GM23338 (cell line): ENCODE data around the gene ECD. TPM values are rescaled to one million over a fixed set of nuclear protein-coding genes. Genes with fewer than 3 reads are reported as not detected.

Experiments used
- ATAC-seq: fragments of 200-7000 bp; cut with Tn5 transposase; 3 replicates; pipeline ENCODE4 v1.9.1; 2020
- DNase-seq: peaks from one replicate; pipeline ENCODE4 v3.0.0-alpha.2; 2015; ENCODE audit warnings: low spot score
- H2AFZ ChIP-seq: fragments of 200-600 bp; sonication (generic); 2 replicates; pipeline ENCODE4 v1.8.0; 2016; ENCODE audit warnings: antibody characterized with exemption, mild to moderate bottlenecking, moderate library complexity
- H3F3A ChIP-seq: fragments of 200-600 bp; sonication (generic); replicated peaks from 2 replicates; pipeline ENCODE4 v1.8.0; 2017; ENCODE audit warnings: antibody characterized with exemption, mixed run types, low read depth
- H3K27ac ChIP-seq: fragments of 200-600 bp; sonication (generic); 2 replicates; pipeline ENCODE4 v1.6.1; 2016; ENCODE audit warnings: low read depth
- H3K27me3 ChIP-seq: fragments of 200-600 bp; sonication (generic); 2 replicates; pipeline ENCODE4 v1.8.0; 2016; ENCODE audit warnings: mild to moderate bottlenecking, mixed run types, moderate library complexity; ENCODE audit not compliant: insufficient read depth
- H3K36me3 ChIP-seq: fragments of 200-600 bp; sonication (generic); 2 replicates; pipeline ENCODE4 v1.8.0; 2016; ENCODE audit warnings: mild to moderate bottlenecking; ENCODE audit not compliant: insufficient read depth
- H3K4me1 ChIP-seq: fragments of 200-600 bp; sonication (generic); 2 replicates; pipeline ENCODE4 v1.8.0; 2016; ENCODE audit warnings: mild to moderate bottlenecking, moderate library complexity; ENCODE audit not compliant: insufficient read depth
- H3K4me2 ChIP-seq: fragments of 200-600 bp; sonication (generic); 2 replicates; pipeline ENCODE4 v1.7.1; 2017; ENCODE audit warnings: mixed run types
- H3K4me3 ChIP-seq: fragments of 200-600 bp; sonication (generic); 2 replicates; pipeline ENCODE4 v1.6.1; 2016; ENCODE audit warnings: mixed run types
- H3K79me2 ChIP-seq: fragments of 200-600 bp; sonication (generic); replicated peaks from 2 replicates; pipeline ENCODE4 v1.8.0; 2017; ENCODE audit warnings: mild to moderate bottlenecking; ENCODE audit not compliant: insufficient read depth
- H3K9me2 ChIP-seq: fragments of 200-600 bp; sonication (generic); 2 replicates; pipeline ENCODE4 v1.8.0; 2017; ENCODE audit not compliant: insufficient read depth
- H4K20me1 ChIP-seq: fragments of 200-600 bp; sonication (generic); replicated peaks from 2 replicates; pipeline ENCODE4 v1.8.0; 2017; ENCODE audit warnings: mild to moderate bottlenecking; ENCODE audit not compliant: insufficient read depth
- H3K27ac Mint-ChIP-seq: 2 replicates; pipeline ENCODE4 v1.8.0; 2020; ENCODE audit warnings: inconsistent platforms, mild to moderate bottlenecking, moderate library complexity, mixed read lengths
- H3K27me3 Mint-ChIP-seq: 3 replicates; pipeline ENCODE4 v1.8.0; 2022; ENCODE audit warnings: low read depth, mild to moderate bottlenecking, moderate library complexity, mixed read lengths, inconsistent platforms; ENCODE audit not compliant: insufficient read depth, poor library complexity
- H3K36me3 Mint-ChIP-seq: 3 replicates; pipeline ENCODE4 v1.8.0; 2021; ENCODE audit warnings: low read depth, mild to moderate bottlenecking, inconsistent platforms, moderate library complexity, mixed read lengths
- H3K4me1 Mint-ChIP-seq: 3 replicates; pipeline ENCODE4 v1.8.0; 2020; ENCODE audit warnings: mild to moderate bottlenecking, inconsistent platforms, mixed read lengths
- H3K4me3 Mint-ChIP-seq: 3 replicates; pipeline ENCODE4 v1.8.0; 2021; ENCODE audit warnings: moderate library complexity, mild to moderate bottlenecking, inconsistent platforms, mixed read lengths
- H3K9me3 Mint-ChIP-seq: 3 replicates; pipeline ENCODE4 v1.8.0; 2020; ENCODE audit warnings: moderate library complexity, mild to moderate bottlenecking, inconsistent platforms, mixed read lengths
- CREB1 ChIP-seq: fragments of 250-450 bp; sonication (Bioruptor Pico); IDR thresholded peaks from 2 replicates; pipeline ENCODE4 v1.5.0; 2020; ENCODE audit warnings: low read depth, mild to moderate bottlenecking, moderate library complexity
- EZH2 ChIP-seq: fragments of 200-600 bp; sonication (generic); IDR thresholded peaks from one replicate; pipeline ENCODE4 v1.8.0; 2017; ENCODE audit warnings: antibody characterized with exemption, mild to moderate bottlenecking, low read depth; ENCODE audit not compliant: unreplicated experiment
- EZH2phosphoT487 ChIP-seq: fragments of 200-600 bp; sonication (generic); IDR thresholded peaks from one replicate; pipeline ENCODE4 v1.8.1; 2018; ENCODE audit warnings: antibody characterized with exemption; ENCODE audit not compliant: unreplicated experiment
- NANOG ChIP-seq: IDR thresholded peaks from 2 replicates; pipeline ENCODE4 v1.6.1; 2016; ENCODE audit warnings: antibody characterized with exemption, borderline replicate concordance
- ZNF331 ChIP-seq: fragments of 250-450 bp; sonication (Bioruptor Pico); IDR thresholded peaks from 2 replicates; pipeline ENCODE4 v1.5.0; 2020; ENCODE audit warnings: low read depth, mild to moderate bottlenecking, moderate library complexity
- polyA plus RNA-seq: library from polyadenylated mRNA; unstranded; fragments of >200 nt; fragmentation: Nextera tagmentation; extraction: Ambion mirVana; gene quantifications from 2 replicates; pipeline ENCODE4 v1.2.1, GENCODE V29; 2016
- total RNA-seq: library from RNA; depleted of rRNA; stranded (reverse); fragments of >200 nt; shearing (Covaris generic); gene quantifications from 2 replicates; pipeline ENCODE4 v1.2.3, GENCODE V29; 2014
- TF ChIP-seq, protein P1 (sequence below): fragments of 250-450 bp; sonication (Bioruptor Pico); IDR thresholded peaks from 2 replicates; pipeline ENCODE4 v1.5.0; 2020; ENCODE audit warnings: mild to moderate bottlenecking, moderate library complexity
- TF ChIP-seq, protein P2 (sequence below): IDR thresholded peaks from 2 replicates; pipeline ENCODE4 v1.6.1; 2016; ENCODE audit warnings: antibody characterized with exemption
- TF ChIP-seq, protein P3 (sequence below): IDR thresholded peaks from one replicate; pipeline ENCODE4 v1.6.1; 2018; ENCODE audit warnings: antibody characterized with exemption; ENCODE audit not compliant: unreplicated experiment

ECD gene
- total and polyA plus RNA-seq, 2 experiments from 2014 or later = 37.8 to 56.6 TPM

DNA sequence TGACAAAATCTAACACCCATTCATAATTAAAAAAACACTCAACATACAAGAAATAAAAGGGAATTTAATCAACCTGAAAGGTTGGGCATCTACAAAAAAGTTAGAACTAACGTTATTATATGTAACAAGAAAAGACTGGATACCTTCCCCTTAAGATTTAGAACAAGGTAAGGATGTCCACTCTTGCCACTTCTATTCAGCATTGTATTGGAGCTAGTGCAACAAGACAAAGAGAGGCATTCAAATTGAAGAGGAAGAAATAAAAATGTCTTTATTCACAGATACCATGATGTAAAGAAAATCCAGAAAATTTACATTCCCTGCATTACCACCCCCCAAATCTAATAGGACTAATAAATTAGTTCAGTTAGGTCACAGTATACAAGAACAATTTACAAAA, 18.5 kb upstream of the ECD start:
- H3K4me1 Mint-ChIP-seq = no peaks in the 10 kb centered on the region
- H3K27ac ChIP-seq = no peak overlapping the region
- no peak for ATAC-seq
- H3K9me2 ChIP-seq = no peaks in the 10 kb centered on the region
- H3K4me1 ChIP-seq = no peaks in the 10 kb centered on the region
- no peaks in the 10 kb centered on the region for H3K36me3 ChIP-seq
- H3K4me3 ChIP-seq = no peak overlapping the region
- H3K27me3 Mint-ChIP-seq = peaks cover 2% of the 10 kb centered on the region
- H4K20me1 ChIP-seq = no peaks in the 10 kb centered on the region
- no peak overlapping the region for H3K4me2 ChIP-seq
- no peak for TF ChIP-seq EZH2
- TF ChIP-seq, protein P1, sequence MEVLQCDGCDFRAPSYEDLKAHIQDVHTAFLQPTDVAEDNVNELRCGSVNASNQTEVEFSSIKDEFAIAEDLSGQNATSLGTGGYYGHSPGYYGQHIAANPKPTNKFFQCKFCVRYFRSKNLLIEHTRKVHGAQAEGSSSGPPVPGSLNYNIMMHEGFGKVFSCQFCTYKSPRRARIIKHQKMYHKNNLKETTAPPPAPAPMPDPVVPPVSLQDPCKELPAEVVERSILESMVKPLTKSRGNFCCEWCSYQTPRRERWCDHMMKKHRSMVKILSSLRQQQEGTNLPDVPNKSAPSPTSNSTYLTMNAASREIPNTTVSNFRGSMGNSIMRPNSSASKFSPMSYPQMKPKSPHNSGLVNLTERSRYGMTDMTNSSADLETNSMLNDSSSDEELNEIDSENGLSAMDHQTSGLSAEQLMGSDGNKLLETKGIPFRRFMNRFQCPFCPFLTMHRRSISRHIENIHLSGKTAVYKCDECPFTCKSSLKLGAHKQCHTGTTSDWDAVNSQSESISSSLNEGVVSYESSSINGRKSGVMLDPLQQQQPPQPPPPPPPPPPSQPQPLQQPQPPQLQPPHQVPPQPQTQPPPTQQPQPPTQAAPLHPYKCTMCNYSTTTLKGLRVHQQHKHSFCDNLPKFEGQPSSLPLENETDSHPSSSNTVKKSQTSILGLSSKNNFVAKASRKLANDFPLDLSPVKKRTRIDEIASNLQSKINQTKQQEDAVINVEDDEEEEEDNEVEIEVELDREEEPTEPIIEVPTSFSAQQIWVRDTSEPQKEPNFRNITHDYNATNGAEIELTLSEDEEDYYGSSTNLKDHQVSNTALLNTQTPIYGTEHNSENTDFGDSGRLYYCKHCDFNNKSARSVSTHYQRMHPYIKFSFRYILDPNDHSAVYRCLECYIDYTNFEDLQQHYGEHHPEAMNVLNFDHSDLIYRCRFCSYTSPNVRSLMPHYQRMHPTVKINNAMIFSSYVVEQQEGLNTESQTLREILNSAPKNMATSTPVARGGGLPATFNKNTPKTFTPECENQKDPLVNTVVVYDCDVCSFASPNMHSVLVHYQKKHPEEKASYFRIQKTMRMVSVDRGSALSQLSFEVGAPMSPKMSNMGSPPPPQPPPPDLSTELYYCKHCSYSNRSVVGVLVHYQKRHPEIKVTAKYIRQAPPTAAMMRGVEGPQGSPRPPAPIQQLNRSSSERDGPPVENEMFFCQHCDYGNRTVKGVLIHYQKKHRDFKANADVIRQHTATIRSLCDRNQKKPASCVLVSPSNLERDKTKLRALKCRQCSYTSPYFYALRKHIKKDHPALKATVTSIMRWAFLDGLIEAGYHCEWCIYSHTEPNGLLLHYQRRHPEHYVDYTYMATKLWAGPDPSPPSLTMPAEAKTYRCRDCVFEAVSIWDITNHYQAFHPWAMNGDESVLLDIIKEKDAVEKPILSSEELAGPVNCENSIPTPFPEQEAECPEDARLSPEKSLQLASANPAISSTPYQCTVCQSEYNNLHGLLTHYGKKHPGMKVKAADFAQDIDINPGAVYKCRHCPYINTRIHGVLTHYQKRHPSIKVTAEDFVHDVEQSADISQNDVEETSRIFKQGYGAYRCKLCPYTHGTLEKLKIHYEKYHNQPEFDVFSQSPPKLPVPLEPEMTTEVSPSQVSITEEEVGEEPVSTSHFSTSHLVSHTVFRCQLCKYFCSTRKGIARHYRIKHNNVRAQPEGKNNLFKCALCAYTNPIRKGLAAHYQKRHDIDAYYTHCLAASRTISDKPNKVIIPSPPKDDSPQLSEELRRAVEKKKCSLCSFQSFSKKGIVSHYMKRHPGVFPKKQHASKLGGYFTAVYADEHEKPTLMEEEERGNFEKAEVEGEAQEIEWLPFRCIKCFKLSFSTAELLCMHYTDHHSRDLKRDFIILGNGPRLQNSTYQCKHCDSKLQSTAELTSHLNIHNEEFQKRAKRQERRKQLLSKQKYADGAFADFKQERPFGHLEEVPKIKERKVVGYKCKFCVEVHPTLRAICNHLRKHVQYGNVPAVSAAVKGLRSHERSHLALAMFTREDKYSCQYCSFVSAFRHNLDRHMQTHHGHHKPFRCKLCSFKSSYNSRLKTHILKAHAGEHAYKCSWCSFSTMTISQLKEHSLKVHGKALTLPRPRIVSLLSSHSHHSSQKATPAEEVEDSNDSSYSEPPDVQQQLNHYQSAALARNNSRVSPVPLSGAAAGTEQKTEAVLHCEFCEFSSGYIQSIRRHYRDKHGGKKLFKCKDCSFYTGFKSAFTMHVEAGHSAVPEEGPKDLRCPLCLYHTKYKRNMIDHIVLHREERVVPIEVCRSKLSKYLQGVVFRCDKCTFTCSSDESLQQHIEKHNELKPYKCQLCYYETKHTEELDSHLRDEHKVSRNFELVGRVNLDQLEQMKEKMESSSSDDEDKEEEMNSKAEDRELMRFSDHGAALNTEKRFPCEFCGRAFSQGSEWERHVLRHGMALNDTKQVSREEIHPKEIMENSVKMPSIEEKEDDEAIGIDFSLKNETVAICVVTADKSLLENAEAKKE = no peak
- H3K27me3 ChIP-seq = no peaks in the 10 kb centered on the region
- H3K36me3 Mint-ChIP-seq = peaks cover 5% of the 10 kb centered on the region; the same call in 1 of the 3 replicates
- H3K27ac Mint-ChIP-seq = no peak overlapping the region
- H3K79me2 ChIP-seq = no peaks in the 10 kb centered on the region
- DNase-seq = no peak
- no peaks in the 10 kb centered on the region for H3K9me3 Mint-ChIP-seq
- H3F3A ChIP-seq = no peaks in the 10 kb centered on the region
- no peak overlapping the region for H2AFZ ChIP-seq
- H3K4me3 Mint-ChIP-seq = no peak overlapping the region

DNA sequence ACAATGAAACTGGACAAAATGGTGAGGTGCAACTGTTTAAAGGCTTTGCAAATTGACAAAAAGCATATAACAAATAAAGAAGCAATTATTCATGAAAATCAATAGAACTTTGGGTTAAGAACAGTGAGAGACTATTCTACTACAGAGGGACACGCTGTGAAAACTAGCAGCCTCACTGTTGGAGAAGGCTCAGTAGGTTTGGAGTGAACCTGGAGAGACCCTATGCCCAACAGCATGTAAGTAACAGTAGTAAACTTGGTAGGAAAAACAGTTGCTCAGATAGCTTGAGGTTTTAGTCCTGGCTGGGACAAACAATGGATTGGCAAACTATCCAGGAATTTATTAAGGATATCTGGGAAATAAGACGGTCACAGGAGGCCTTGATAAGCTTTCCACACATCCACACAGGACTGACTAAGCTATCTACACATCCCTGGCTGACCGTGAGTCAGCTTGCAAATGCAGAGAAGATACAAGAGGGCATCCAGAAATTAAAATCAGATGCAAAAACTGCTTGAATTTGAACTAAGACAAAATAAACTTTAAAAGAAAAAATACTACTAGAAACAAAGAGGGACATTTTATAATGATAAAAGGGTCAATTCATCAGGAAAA, 16.0 kb upstream of the ECD start:
- Mint-ChIP-seq H3K27ac (no peak overlapping the region), H3K36me3 (peaks cover 7% of the 10 kb centered on the region; the same call in 1 of the 3 replicates), H3K4me3 (no peak overlapping the region), H3K27me3 (peaks cover 2% of the 10 kb centered on the region), H3K9me3 (no peaks in the 10 kb centered on the region), H3K4me1 (no peaks in the 10 kb centered on the region)
- no peaks in the 10 kb centered on the region for H3K79me2 ChIP-seq
- no peak overlapping the region for H3K27ac ChIP-seq
- no peaks in the 10 kb centered on the region for H3K27me3 ChIP-seq
- DNase-seq (no peak), ATAC-seq (no peak)
- no peaks in the 10 kb centered on the region for H3K9me2 ChIP-seq
- H2AFZ ChIP-seq = no peak overlapping the region
- no peak overlapping the region for H3K4me2 ChIP-seq
- no peak overlapping the region for H3K4me3 ChIP-seq
- no peaks in the 10 kb centered on the region for H3K4me1 ChIP-seq
- H3F3A ChIP-seq = no peaks in the 10 kb centered on the region
- H4K20me1 ChIP-seq = no peaks in the 10 kb centered on the region
- no peaks in the 10 kb centered on the region for H3K36me3 ChIP-seq
- TF ChIP-seq ZNF331 (CRISPR knock-in tag) (no peak), EZH2phosphoT487 (no peak), CREB1 (no peak), NANOG (no peak)
- TF ChIP-seq, protein P2, sequence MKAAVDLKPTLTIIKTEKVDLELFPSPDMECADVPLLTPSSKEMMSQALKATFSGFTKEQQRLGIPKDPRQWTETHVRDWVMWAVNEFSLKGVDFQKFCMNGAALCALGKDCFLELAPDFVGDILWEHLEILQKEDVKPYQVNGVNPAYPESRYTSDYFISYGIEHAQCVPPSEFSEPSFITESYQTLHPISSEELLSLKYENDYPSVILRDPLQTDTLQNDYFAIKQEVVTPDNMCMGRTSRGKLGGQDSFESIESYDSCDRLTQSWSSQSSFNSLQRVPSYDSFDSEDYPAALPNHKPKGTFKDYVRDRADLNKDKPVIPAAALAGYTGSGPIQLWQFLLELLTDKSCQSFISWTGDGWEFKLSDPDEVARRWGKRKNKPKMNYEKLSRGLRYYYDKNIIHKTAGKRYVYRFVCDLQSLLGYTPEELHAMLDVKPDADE = no peak
- TF ChIP-seq, protein P3, sequence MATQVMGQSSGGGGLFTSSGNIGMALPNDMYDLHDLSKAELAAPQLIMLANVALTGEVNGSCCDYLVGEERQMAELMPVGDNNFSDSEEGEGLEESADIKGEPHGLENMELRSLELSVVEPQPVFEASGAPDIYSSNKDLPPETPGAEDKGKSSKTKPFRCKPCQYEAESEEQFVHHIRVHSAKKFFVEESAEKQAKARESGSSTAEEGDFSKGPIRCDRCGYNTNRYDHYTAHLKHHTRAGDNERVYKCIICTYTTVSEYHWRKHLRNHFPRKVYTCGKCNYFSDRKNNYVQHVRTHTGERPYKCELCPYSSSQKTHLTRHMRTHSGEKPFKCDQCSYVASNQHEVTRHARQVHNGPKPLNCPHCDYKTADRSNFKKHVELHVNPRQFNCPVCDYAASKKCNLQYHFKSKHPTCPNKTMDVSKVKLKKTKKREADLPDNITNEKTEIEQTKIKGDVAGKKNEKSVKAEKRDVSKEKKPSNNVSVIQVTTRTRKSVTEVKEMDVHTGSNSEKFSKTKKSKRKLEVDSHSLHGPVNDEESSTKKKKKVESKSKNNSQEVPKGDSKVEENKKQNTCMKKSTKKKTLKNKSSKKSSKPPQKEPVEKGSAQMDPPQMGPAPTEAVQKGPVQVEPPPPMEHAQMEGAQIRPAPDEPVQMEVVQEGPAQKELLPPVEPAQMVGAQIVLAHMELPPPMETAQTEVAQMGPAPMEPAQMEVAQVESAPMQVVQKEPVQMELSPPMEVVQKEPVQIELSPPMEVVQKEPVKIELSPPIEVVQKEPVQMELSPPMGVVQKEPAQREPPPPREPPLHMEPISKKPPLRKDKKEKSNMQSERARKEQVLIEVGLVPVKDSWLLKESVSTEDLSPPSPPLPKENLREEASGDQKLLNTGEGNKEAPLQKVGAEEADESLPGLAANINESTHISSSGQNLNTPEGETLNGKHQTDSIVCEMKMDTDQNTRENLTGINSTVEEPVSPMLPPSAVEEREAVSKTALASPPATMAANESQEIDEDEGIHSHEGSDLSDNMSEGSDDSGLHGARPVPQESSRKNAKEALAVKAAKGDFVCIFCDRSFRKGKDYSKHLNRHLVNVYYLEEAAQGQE = no peak
